HepG2 (cell line): ENCODE data around the gene ABCC3. TPM values are rescaled to one million over a fixed set of nuclear protein-coding genes. Genes with fewer than 3 reads are reported as not detected.

Experiments used
- ATAC-seq: fragments of 200-7000 bp; cut with Tn5 transposase; 3 replicates; pipeline ENCODE4 v1.9.1; 2020; ENCODE audit warnings: mild to moderate bottlenecking, moderate library complexity
- BruUV-seq: library from RNA; stranded (reverse); fragments of 400-500 nt; replicated peaks from 2 replicates; lab custom pipeline; 2021; lab: Mats Ljungman, UMichigan
- CTCF ChIA-PET: fragments of 300-600 bp; formaldehyde crosslinking; extraction: SDS; loops from one replicate; lab custom pipeline; 2021; ENCODE audit warnings: low total read pairs, inconsistent platforms, low intra/inter-chr PET ratio; lab: Yijun Ruan, JAX
- POLR2A ChIA-PET: fragments of 350-600 bp; sonication (Branson Sonifier 250); formaldehyde crosslinking; loops from one replicate; lab custom pipeline; 2020; ENCODE audit warnings: antibody characterized with exemption, inconsistent platforms; lab: Yijun Ruan, JAX
- DNase-seq: peaks from one replicate; pipeline ENCODE4 v3.0.0-alpha.2; 2015; ENCODE audit warnings: low spot score
- FAIRE-seq: peaks from 3 replicates; lab custom pipeline; 2011; peaks lifted over from hg19 to GRCh38; lab: Jason Lieb, UNC
- H2AFZ ChIP-seq: one replicate; pipeline ENCODE4 v1.6.1; 2011; ENCODE audit warnings: low read length, inconsistent platforms
- H3K27ac ChIP-seq: fragments of 300-600 bp; 3 replicates; pipeline ENCODE4 v1.8.0; 2011; ENCODE audit warnings: mixed run types, mild to moderate bottlenecking, mixed read lengths, low read length, inconsistent platforms; ENCODE audit not compliant: insufficient read depth; ENCODE audit errors: extremely low read length
- H3K27me3 ChIP-seq, 2 experiments: fragments of 200-600 bp in 1 of 2; 2 replicates in 1 of 2; 3 replicates in 1 of 2; pipeline versions ENCODE4 v1.6.0 to v1.8.0; 2011; ENCODE audit warnings: low read length in 2 of 2, mild to moderate bottlenecking in 2 of 2, moderate library complexity in 2 of 2, inconsistent platforms in 1 of 2; ENCODE audit not compliant: insufficient read depth in 2 of 2, control insufficient read depth in 1 of 2
- H3K36me3 ChIP-seq, 2 experiments: fragments of 200-600 bp in 1 of 2; replicated peaks in 1 of 2; 2 replicates in 1 of 2; 3 replicates in 1 of 2; pipeline versions ENCODE4 v1.5.1 to v1.8.0; 2011; ENCODE audit warnings: low read length in 2 of 2, inconsistent platforms in 1 of 2; ENCODE audit not compliant: insufficient read depth in 2 of 2, control insufficient read depth in 1 of 2
- H3K4me1 ChIP-seq: 2 replicates; pipeline ENCODE4 v1.5.1; 2012; ENCODE audit warnings: low read length, inconsistent platforms; ENCODE audit not compliant: insufficient read depth
- H3K4me2 ChIP-seq: 2 replicates; pipeline ENCODE4 v1.6.0; 2011; ENCODE audit warnings: low read depth, low read length, inconsistent platforms
- H3K4me3 ChIP-seq, 3 experiments: fragments of 200-600 bp in 1 of 3; sonication (generic), shearing (Covaris generic) in 1 of 3; replicated peaks in 1 of 3; 2 replicates each; pipeline ENCODE4 v1.5.1; 2011 to 2016; ENCODE audit warnings: low read length in 3 of 3, inconsistent platforms in 2 of 3, low read depth in 2 of 3, mild to moderate bottlenecking in 2 of 3, control low read depth in 1 of 3, mixed read lengths in 1 of 3; ENCODE audit not compliant: insufficient read depth in 1 of 3
- H3K79me2 ChIP-seq: one replicate; pipeline ENCODE4 v1.6.1; 2011; ENCODE audit warnings: low read length, inconsistent platforms; ENCODE audit not compliant: insufficient read depth
- H3K9ac ChIP-seq: 2 replicates; pipeline ENCODE4 v1.6.0; 2011; ENCODE audit warnings: mild to moderate bottlenecking, low read depth, low read length, inconsistent platforms; ENCODE audit not compliant: insufficient read depth
- H3K9me3 ChIP-seq: 2 replicates; pipeline ENCODE4 v1.5.1; 2012; ENCODE audit warnings: mild to moderate bottlenecking, low read length
- H4K20me1 ChIP-seq: 2 replicates; pipeline ENCODE4 v1.6.0; 2011; ENCODE audit warnings: inconsistent platforms, mild to moderate bottlenecking, low read length, moderate library complexity; ENCODE audit not compliant: insufficient read depth
- ATF4 ChIP-seq, 2 experiments: fragments of 450-650 bp in 1 of 2; sonication (generic) in 1 of 2; formaldehyde crosslinking; IDR thresholded peaks; 2 replicates each; pipeline versions ENCODE4 v1.5.0 to v1.8.0; 2020 to 2022; ENCODE audit warnings: mild to moderate bottlenecking in 1 of 2, missing genetic modification reagents in 1 of 2
- ATF7 ChIP-seq, 2 experiments: fragments of 450-650 bp in 1 of 2; sonication (generic) in 1 of 2; formaldehyde crosslinking in 1 of 2; IDR thresholded peaks; 2 replicates each; pipeline versions ENCODE4 v1.4.0 to v1.6.1; 2016 to 2020; ENCODE audit warnings: antibody characterized with exemption in 1 of 2, mild to moderate bottlenecking in 1 of 2, missing genetic modification reagents in 1 of 2
- CEBPB ChIP-seq: IDR thresholded peaks from 2 replicates; pipeline ENCODE4 v1.6.1; 2011; ENCODE audit warnings: low read depth, low read length, improper control_type of control experiment, borderline replicate concordance
- ELF4 ChIP-seq: sonication (generic); formaldehyde crosslinking; IDR thresholded peaks from 2 replicates; pipeline ENCODE4 v1.5.0; 2020; ENCODE audit warnings: missing genetic modification reagents, mild to moderate bottlenecking, moderate library complexity, borderline replicate concordance
- FLYWCH1 ChIP-seq: sonication (generic); formaldehyde crosslinking; IDR thresholded peaks from 2 replicates; pipeline ENCODE4 v1.8.1; 2023; ENCODE audit warnings: mild to moderate bottlenecking, missing genetic modification reagents
- KDM3A ChIP-seq: IDR thresholded peaks from 2 replicates; pipeline ENCODE4 v1.6.1; 2018; ENCODE audit warnings: low read depth, missing compliant biosample characterization
- SATB2 ChIP-seq: sonication (generic); formaldehyde crosslinking; IDR thresholded peaks from 2 replicates; pipeline ENCODE4 v1.5.0; 2020; ENCODE audit warnings: missing genetic modification reagents
- SNRNP70 ChIP-seq: fragments of 200-400 bp; formaldehyde crosslinking; IDR thresholded peaks from 2 replicates; pipeline ENCODE4 v1.6.1; 2017; ENCODE audit warnings: mild to moderate bottlenecking, low read depth, low read length, moderate library complexity
- THRA ChIP-seq: sonication (generic); formaldehyde crosslinking; IDR thresholded peaks from 2 replicates; pipeline ENCODE4 v1.4.0; 2020; ENCODE audit warnings: missing genetic modification reagents, borderline replicate concordance
- ZNF276 ChIP-seq: sonication (generic); formaldehyde crosslinking; IDR thresholded peaks from 2 replicates; pipeline ENCODE4 v1.4.0; 2020; ENCODE audit warnings: mild to moderate bottlenecking, low read depth, missing genetic modification reagents
- ZNF709 ChIP-seq: sonication (generic); formaldehyde crosslinking; IDR thresholded peaks from 2 replicates; pipeline ENCODE4 v1.5.0; 2020; ENCODE audit warnings: mild to moderate bottlenecking, missing genetic modification reagents
- ZNF747 ChIP-seq: sonication (generic); formaldehyde crosslinking; IDR thresholded peaks from 2 replicates; pipeline ENCODE4 v1.8.1; 2023; ENCODE audit warnings: missing genetic modification reagents, mild to moderate bottlenecking, borderline replicate concordance
- WGBS: methylation state at CpG from one replicate; pipeline ENCODE4 v1.1.6; 2017; ENCODE audit warnings: low lambda C conversion rate; 5-methylcytosine and 5-hydroxymethylcytosine counted together
- in situ Hi-C: cut with HindIII; loops from 2 replicates; pipeline ENCODE4 v1.10.0; 2017; ENCODE audit warnings: low pct_unique_long_range_greater_than_20kb; ENCODE audit not compliant: extremely low pct_ligation_motif_present
- intact Hi-C: fragments of 100-400 bp; cut with micrococcal nuclease; formaldehyde crosslinking; loops from one replicate; pipeline ENCODE4 v1.10.0; 2022; ENCODE audit not compliant: unreplicated experiment
- polyA plus RNA-seq, 8 experiments: library from polyadenylated mRNA; depleted of rRNA in 3 of 8; stranded (reverse) in 7 of 8; unstranded in 1 of 8; fragments of >200 nt; fragmentation: Illumina TruSeq in 4 of 8; extraction: Trizol in 4 of 8; gene quantifications; 2 replicates each; pipeline versions ENCODE4 v1.2.1 to v1.2.3, GENCODE V29; 2011 to 2016; ENCODE audit warnings: low read depth in 4 of 8, missing spikeins in 1 of 8, mixed read lengths in 1 of 8; ENCODE audit not compliant: insufficient read depth in 1 of 8
- total RNA-seq, 5 experiments: library from RNA; depleted of rRNA; stranded (reverse); fragments of >200 nt; fragmentation: Illumina TruSeq; extraction: Trizol; gene quantifications; 2 replicates each; pipeline ENCODE4 v1.2.3, GENCODE V29; 2016; ENCODE audit warnings: low read depth in 1 of 5

Gene ABCC3
- total and polyA plus RNA-seq, 2 of the 13 experiments (the other 11 are each of a cell fraction or from before 2014, with no cell fraction given), result 25.2 to 50.7 TPM

GRCh38 chr17:50699410-50699809 is 64.7 kb downstream of the ABCC3 start (continued):
- TF ChIP-seq THRA (CRISPR knock-in tag) (no peak), SNRNP70 (no peak), ZNF709 (no peak), KDM3A (CRISPR knock-in tag) (no peak), ZNF747 (CRISPR knock-in tag) (no peak), ZNF276 (CRISPR knock-in tag) (no peak), SATB2 (CRISPR knock-in tag) (no peak), FLYWCH1 (CRISPR knock-in tag) (no peak)

- Histone ChIP-seq H3K9me3 (no peaks in the 10 kb centered on the region), H2AFZ (no peak overlapping the region), H3K36me3 (peaks cover 7 to 14% of the 10 kb centered on the region in 2 experiments), H3K9ac (no peak overlapping the region), H4K20me1 (no peaks in the 10 kb centered on the region), H3K27me3 (no peaks in the 10 kb centered on the region; a peak in 1 of 5 replicates), H3K79me2 (peaks cover 56% of the 10 kb centered on the region), H3K4me2 (peak overlapping the region; percentile 7; the same call in 1 of the 2 replicates), H3K4me3 (no peak overlapping the region), H3K27ac (no peak overlapping the region), H3K4me1 (peaks cover 42% of the 10 kb centered on the region)
- DNase-seq, result no peak
- POLR2A ChIA-PET, result interaction anchor here (1.0 to 6.5 kb wide), 6 partner anchors 9 to 161 kb away, joined by 3 to 97 read pairs (median 5); partner anchors contain the start of gene LUC7L3
- ATAC-seq, result no peak
- intact Hi-C loops, result no loop called here
- peak; percentile 48 for TF ChIP-seq CEBPB
- no peak for TF ChIP-seq ELF4 (CRISPR knock-in tag)
- TF ChIP-seq ATF4 (CRISPR knock-in tag; IDR thresholded peaks at IDR 0.05), result 0 out of 4 replicates have a peak, but pooled peaks of 1 of the 2 experiments have one; percentile 27
- 0 out of 2 replicates have a peak, but pooled peaks have one; percentile 3 for TF ChIP-seq ATF7 (IDR thresholded peaks at IDR 0.05)
- no peak for TF ChIP-seq ATF7 (CRISPR knock-in tag; IDR thresholded peaks at IDR 0.05)
- in situ Hi-C loops, result no loop called here
- whole genome bisulfite sequencing, result 94% methylated on average over 3 of the region's 3 CpGs
- FAIRE-seq, result no peak
- no TSS peak for BruUV-seq
- CTCF ChIA-PET, result no interaction called here
These were observed 68.5 kb downstream of the ABCC3 start for GRCh38 chr17:50703162-50703561.
